Peyer's patch (tissue), 4 donors: ENCODE data around the gene OR10A4. TPM values are rescaled to one million over a fixed set of nuclear protein-coding genes. Genes with fewer than 3 reads are reported as not detected.
A peak's percentile ranks its signal among the peaks of the same experiment; 100 is the strongest.
"Not testable (repeated sequence)": the region's sequence is repeated elsewhere in the genome, so short reads cannot be mapped to it uniquely, and the experiment has no call there.

Source experiments
- DNase-seq, 3 donors: peaks; one replicate each; pipeline ENCODE4 v3.0.0-alpha.2; 2017 to 2019
- H3K27ac ChIP-seq, 4 donors: fragments of 200-600 bp; sonication (generic); one replicate each; pipeline ENCODE4 v1.5.1; 2016 to 2019
- H3K27me3 ChIP-seq, 2 donors: fragments of 200-600 bp; sonication (generic); one replicate each; pipeline ENCODE4 v1.5.1; 2019
- H3K36me3 ChIP-seq, 3 donors: fragments of 200-600 bp; sonication (generic); one replicate each; pipeline ENCODE4 v1.5.1; 2016 to 2019
- H3K4me1 ChIP-seq, 4 donors: fragments of 200-600 bp; sonication (generic); one replicate each; pipeline ENCODE4 v1.5.1; 2016 to 2019
- H3K4me3 ChIP-seq, 4 donors: fragments of 200-600 bp; sonication (generic); 1 replicate in 3 of 4; 2 replicates in 1 of 4; pipeline ENCODE4 v1.5.1; 2016 to 2019; ENCODE audit warnings: mild to moderate bottlenecking in 1 of 4
- H3K9me3 ChIP-seq, 4 donors: fragments of 200-600 bp; sonication (generic); one replicate each; pipeline ENCODE4 v1.5.1; 2016 to 2019; ENCODE audit warnings: mild to moderate bottlenecking in 1 of 4
- POLR2A ChIP-seq, 2 donors: fragments of 450-650 bp; IDR thresholded peaks; one replicate each; pipeline ENCODE4 v1.5.1; 2017; ENCODE audit warnings: antibody characterized with exemption in 2 of 2, mild to moderate bottlenecking in 2 of 2, moderate library complexity in 2 of 2
- total RNA-seq, 4 donors: library from RNA; depleted of rRNA; stranded (reverse); fragments of >200 nt; gene quantifications; one replicate each; pipeline ENCODE4 v1.1.0, GENCODE V29; 2016
- TF ChIP-seq, protein P1 (sequence below), 6 experiments: fragments of 450-650 bp in 4 of 6; fragments of 200-600 bp in 2 of 6; sonication (generic) in 1 of 6; IDR thresholded peaks; one replicate each; pipeline ENCODE4 v1.5.1; 2017 to 2019; ENCODE audit warnings: antibody characterized with exemption in 6 of 6, mild to moderate bottlenecking in 3 of 6, moderate library complexity in 1 of 6

Gene OR10A4
- total RNA-seq, 4 donors from 2014 or later: not detected

DNA sequence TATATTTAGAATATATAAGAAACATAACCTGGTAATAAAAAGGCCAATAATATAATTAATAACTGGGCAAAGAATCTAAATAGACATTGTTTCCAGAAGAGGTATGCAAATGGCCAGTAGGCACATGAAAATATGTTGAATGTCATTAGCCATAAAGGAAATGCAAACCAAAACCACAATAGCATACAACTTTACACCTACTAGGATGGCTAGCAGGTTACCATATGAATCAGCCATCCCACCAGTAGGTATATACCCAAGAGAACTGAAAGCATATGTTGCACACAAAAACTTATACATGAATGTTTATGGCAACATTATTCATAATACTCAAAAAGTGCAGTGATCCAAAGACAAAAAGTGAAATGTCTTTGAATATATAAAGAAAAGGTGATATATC, 18.6 kb downstream of the OR10A4 start:
- Histone ChIP-seq H3K9me3 (no peaks in the 10 kb centered on the region), H3K4me3 (no peak overlapping the region), H3K27ac (no peak overlapping the region), H3K36me3 (no peaks in the 10 kb centered on the region), H3K4me1 (no peaks in the 10 kb centered on the region), H3K27me3 (no peaks in the 10 kb centered on the region)
- no peak for DNase-seq
- TF ChIP-seq POLR2A (IDR thresholded peaks at IDR 0.05): no peak
- TF ChIP-seq, protein P1, sequence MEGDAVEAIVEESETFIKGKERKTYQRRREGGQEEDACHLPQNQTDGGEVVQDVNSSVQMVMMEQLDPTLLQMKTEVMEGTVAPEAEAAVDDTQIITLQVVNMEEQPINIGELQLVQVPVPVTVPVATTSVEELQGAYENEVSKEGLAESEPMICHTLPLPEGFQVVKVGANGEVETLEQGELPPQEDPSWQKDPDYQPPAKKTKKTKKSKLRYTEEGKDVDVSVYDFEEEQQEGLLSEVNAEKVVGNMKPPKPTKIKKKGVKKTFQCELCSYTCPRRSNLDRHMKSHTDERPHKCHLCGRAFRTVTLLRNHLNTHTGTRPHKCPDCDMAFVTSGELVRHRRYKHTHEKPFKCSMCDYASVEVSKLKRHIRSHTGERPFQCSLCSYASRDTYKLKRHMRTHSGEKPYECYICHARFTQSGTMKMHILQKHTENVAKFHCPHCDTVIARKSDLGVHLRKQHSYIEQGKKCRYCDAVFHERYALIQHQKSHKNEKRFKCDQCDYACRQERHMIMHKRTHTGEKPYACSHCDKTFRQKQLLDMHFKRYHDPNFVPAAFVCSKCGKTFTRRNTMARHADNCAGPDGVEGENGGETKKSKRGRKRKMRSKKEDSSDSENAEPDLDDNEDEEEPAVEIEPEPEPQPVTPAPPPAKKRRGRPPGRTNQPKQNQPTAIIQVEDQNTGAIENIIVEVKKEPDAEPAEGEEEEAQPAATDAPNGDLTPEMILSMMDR (IDR thresholded peaks at IDR 0.05): no peak

DNA sequence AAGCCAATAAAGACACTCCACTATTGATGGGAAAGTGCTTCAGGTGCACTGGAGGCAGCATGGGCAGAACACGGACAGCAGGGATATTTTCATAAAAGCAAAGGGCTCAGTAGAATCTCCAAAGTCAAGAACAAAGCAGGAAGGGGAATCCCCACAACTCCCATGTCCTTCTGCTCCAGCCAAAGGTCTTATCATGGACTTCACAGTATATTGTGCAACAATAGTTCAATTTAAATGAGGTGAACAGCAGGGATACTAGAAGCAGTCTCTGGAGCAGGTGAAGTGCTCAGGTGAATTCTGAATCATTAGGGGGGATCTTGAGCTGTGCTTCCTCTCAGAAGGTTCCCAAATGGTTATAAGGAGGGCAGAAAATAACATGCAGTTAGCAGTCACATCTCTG, 22.5 kb downstream of the OR10A4 start:
- Histone ChIP-seq H3K9me3 (no peaks in the 10 kb centered on the region), H3K36me3 (no peaks in the 10 kb centered on the region), H3K4me3 (no peak overlapping the region), H3K4me1 (no peaks in the 10 kb centered on the region), H3K27ac (no peak overlapping the region), H3K27me3 (no peaks in the 10 kb centered on the region)
- TF ChIP-seq, protein P1 (IDR thresholded peaks at IDR 0.05): no peak
- no peak for TF ChIP-seq POLR2A (IDR thresholded peaks at IDR 0.05)
- no peak for DNase-seq

DNA sequence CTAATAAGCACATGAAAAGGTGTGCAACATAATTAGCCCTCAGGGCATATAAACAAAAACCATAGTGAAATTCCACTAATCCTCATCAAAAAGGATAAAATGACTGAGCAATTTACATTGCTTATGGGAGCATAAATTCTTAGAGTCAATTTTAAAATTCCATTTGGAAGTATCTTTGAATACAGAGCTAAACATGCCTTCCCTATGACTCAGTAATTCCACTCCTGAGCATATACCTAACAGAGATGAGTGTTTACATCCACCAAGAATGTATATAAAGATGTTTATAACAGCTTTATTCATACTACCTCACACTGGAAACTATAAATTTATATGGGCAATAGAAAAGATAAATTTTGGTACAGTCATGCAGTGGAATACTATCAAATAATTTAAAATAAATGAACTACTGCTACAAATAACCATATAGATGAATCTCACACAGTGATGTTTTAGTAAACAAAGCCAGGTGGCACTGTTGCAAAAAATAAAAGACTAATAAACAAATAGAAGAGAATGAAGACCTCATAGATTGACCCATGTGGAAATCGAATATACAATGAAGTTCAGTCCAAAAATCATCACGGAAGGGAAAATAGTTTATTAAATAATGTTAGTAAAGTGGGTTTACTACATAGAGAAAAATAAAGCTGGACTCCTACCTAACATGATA, 24.0 kb downstream of the OR10A4 start:
- H3K36me3 ChIP-seq: no peaks in the 10 kb centered on the region
- DNase-seq: no peak
- H3K4me1 ChIP-seq: no peaks in the 10 kb centered on the region
- H3K4me3 ChIP-seq: no peak overlapping the region
- no peak overlapping the region for H3K27ac ChIP-seq
- no peak for TF ChIP-seq POLR2A (IDR thresholded peaks at IDR 0.05)
- TF ChIP-seq, protein P1 (IDR thresholded peaks at IDR 0.05): peak in 3 of 6 experiments; percentile 15 to 34 (median 25)
- H3K27me3 ChIP-seq: no peaks in the 10 kb centered on the region
- no peaks in the 10 kb centered on the region for H3K9me3 ChIP-seq

DNA sequence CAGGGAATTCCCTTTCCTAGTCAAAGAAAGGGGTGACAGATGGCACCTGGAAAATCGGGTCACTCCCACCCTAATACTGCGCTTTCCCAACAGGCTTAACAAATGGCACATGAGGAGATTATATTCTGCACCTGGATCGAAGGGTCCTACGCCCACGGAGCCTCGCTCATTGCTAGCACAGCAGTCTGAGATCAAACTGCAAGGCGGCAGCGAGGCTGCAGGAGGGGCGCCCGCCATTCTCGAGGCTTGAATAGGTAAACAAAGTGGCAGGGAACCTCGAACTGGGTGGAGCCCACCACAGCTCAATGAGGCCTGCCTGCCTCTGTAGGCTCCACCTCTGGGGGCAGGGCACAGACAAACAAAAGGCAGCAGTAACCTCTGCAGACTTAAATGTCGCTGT, 28.4 kb downstream of the OR10A4 start:
- not testable (repeated sequence) for H3K27ac ChIP-seq, H3K9me3 ChIP-seq, H3K4me1 ChIP-seq, DNase-seq, H3K27me3 ChIP-seq, H3K4me3 ChIP-seq, H3K36me3 ChIP-seq

DNA sequence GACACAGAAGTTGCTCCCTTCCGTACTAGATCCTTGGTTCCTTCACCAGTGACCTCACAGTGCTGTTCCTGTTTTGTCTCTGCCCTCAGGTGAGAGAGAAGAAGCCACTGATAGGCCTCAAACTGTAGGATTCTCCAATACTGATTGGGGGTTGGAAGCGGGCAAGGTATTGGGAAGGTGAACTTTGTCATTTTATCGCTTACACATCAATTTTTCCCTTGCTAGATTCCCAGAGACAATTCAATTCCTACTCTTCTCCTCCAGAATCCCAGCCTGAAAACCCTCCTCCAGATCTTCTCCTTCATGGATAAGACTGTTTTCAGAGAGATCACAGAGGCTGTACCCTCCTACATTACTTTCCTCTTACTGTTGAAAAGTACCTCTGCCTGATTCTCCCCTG, 35.0 kb downstream of the OR10A4 start:
- no peak for TF ChIP-seq POLR2A (IDR thresholded peaks at IDR 0.05)
- TF ChIP-seq, protein P1 (IDR thresholded peaks at IDR 0.05): no peak
- no peak overlapping the region for H3K27ac ChIP-seq
- H3K4me3 ChIP-seq: no peak overlapping the region
- no peaks in the 10 kb centered on the region for H3K4me1 ChIP-seq
- H3K36me3 ChIP-seq: no peaks in the 10 kb centered on the region
- no peaks in the 10 kb centered on the region for H3K9me3 ChIP-seq
- no peak for DNase-seq
- H3K27me3 ChIP-seq: no peaks in the 10 kb centered on the region

DNA sequence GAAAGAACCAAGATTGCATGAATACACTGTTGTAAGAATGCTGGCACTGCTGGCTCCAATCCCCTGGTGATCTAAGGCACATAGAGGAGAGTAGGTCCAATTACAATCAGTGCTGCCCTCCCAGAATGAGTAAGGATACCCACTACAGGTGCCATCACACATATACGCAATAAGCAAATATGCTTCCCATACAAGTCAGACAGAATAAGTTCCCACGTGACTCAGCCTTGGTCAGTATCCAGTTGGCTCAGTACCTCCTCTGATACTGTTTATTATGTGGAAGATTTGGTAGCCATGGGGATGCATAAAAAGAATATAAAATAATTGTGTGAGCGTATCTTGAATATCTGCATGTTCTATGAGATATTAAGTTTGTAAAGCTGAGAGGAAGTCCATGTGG, 35.5 kb downstream of the OR10A4 start:
- Histone ChIP-seq H3K9me3 (no peaks in the 10 kb centered on the region), H3K4me1 (no peaks in the 10 kb centered on the region), H3K27me3 (no peaks in the 10 kb centered on the region), H3K36me3 (no peaks in the 10 kb centered on the region), H3K4me3 (no peak overlapping the region), H3K27ac (no peak overlapping the region)
- TF ChIP-seq, protein P1 (IDR thresholded peaks at IDR 0.05): no peak
- TF ChIP-seq POLR2A (IDR thresholded peaks at IDR 0.05): no peak
- no peak for DNase-seq
